HEK293T (cell line): ENCODE measurements around the gene KPTN.

Experiments used
- ARNT ChIP-seq: fragments of 450-650 bp; IDR thresholded peaks from 2 replicates; pipeline ENCODE4 v1.6.1; 2017; ENCODE audit warnings: mild to moderate bottlenecking
- BHLHE40 ChIP-seq: fragments of 450-650 bp; IDR thresholded peaks from 2 replicates; pipeline ENCODE4 v1.6.1; 2016; ENCODE audit warnings: mild to moderate bottlenecking, moderate library complexity, borderline replicate concordance
- CTBP1 ChIP-seq: fragments of 450-650 bp; IDR thresholded peaks from 2 replicates; pipeline ENCODE4 v1.6.1; 2016; ENCODE audit warnings: borderline replicate concordance
- ELF4 ChIP-seq: fragments of 450-650 bp; IDR thresholded peaks from 2 replicates; pipeline ENCODE4 v1.6.1; 2017; ENCODE audit warnings: antibody characterized with exemption
- FOXA1 ChIP-seq: fragments of 450-650 bp; IDR thresholded peaks from 2 replicates; pipeline ENCODE4 v1.6.1; 2016; ENCODE audit warnings: mild to moderate bottlenecking
- FOXK2 ChIP-seq: fragments of 450-650 bp; IDR thresholded peaks from 2 replicates; pipeline ENCODE4 v1.6.1; 2016; ENCODE audit warnings: mild to moderate bottlenecking
- FOXM1 ChIP-seq: fragments of 450-650 bp; IDR thresholded peaks from 2 replicates; pipeline ENCODE4 v1.6.1; 2017; ENCODE audit warnings: mild to moderate bottlenecking, borderline replicate concordance
- L3MBTL2 ChIP-seq: fragments of 450-650 bp; conservative IDR thresholded peaks from 2 replicates; pipeline ENCODE4 v1.6.1; 2016; ENCODE audit warnings: mild to moderate bottlenecking
- LEF1 ChIP-seq: fragments of 450-650 bp; IDR thresholded peaks from 2 replicates; pipeline ENCODE4 v1.6.1; 2017; ENCODE audit warnings: mild to moderate bottlenecking, borderline replicate concordance
- NFRKB ChIP-seq: fragments of 450-650 bp; IDR thresholded peaks from 2 replicates; pipeline ENCODE4 v1.6.1; 2016; ENCODE audit warnings: mild to moderate bottlenecking, moderate library complexity
- SP1 ChIP-seq: fragments of 450-650 bp; IDR thresholded peaks from 2 replicates; pipeline ENCODE4 v1.6.1; 2017
- SUZ12 ChIP-seq: fragments of 450-650 bp; IDR thresholded peaks from 2 replicates; pipeline ENCODE4 v1.6.1; 2016; ENCODE audit warnings: mild to moderate bottlenecking
- ZNF384 ChIP-seq: fragments of 450-650 bp; IDR thresholded peaks from 2 replicates; pipeline ENCODE4 v1.6.1; 2016
- TF ChIP-seq, protein P1 (sequence below): fragments of 450-650 bp; IDR thresholded peaks from 2 replicates; pipeline ENCODE4 v1.6.1; 2016

DNA sequence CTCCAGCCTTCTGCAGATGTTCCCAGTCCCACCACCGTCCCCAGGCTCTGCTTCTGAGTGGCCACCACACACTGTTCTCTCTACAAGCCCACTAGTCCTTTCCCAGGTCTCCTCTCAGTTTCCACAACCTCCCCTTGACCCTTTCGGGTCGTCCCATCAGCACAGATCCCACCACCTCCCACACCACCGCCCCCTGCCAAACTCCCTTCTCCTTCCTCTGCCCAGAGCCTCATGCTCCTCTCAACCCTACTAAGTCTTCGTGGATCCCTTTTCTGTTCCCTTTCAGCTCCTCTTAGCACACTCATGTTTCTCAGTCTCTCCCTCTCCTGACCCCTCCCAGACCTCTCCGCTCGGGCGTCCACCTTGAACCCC is 28.9 kb upstream of the KPTN start:
- TF ChIP-seq SP1 = no peak
- no peak for TF ChIP-seq FOXM1
- no peak for TF ChIP-seq CTBP1
- TF ChIP-seq LEF1 = no peak
- no peak for TF ChIP-seq SUZ12
- no peak for TF ChIP-seq BHLHE40
- TF ChIP-seq, protein P1, sequence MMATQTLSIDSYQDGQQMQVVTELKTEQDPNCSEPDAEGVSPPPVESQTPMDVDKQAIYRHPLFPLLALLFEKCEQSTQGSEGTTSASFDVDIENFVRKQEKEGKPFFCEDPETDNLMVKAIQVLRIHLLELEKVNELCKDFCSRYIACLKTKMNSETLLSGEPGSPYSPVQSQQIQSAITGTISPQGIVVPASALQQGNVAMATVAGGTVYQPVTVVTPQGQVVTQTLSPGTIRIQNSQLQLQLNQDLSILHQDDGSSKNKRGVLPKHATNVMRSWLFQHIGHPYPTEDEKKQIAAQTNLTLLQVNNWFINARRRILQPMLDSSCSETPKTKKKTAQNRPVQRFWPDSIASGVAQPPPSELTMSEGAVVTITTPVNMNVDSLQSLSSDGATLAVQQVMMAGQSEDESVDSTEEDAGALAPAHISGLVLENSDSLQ = no peak
- no peak for TF ChIP-seq ARNT
- no peak for TF ChIP-seq L3MBTL2
- TF ChIP-seq NFRKB = no peak
- TF ChIP-seq ELF4 = no peak
- TF ChIP-seq ZNF384 = no peak
- TF ChIP-seq FOXA1 = no peak
- no peak for TF ChIP-seq FOXK2
